Activated CD4-positive, alpha-beta T cell treated with anti-CD3 and anti-CD28 coated beads, Interleukin-2, Interleukin-4, amounts not matched to agents 100 ng/mL and 50 ng/mL, durations not matched to agents 16 hours and 8 hours (primary cell): ENCODE data around the gene SOD2.
"Not testable (repeated sequence)": the region's sequence is repeated elsewhere in the genome, so short reads cannot be mapped to it uniquely, and the experiment has no call there.

Experiments
- DNase-seq: peaks from one replicate; pipeline ENCODE4 v3.0.0-alpha.2; 2020; ENCODE audit warnings: low spot score

The SOD2 gene

GRCh38 chr6:159693128-159693893 is at the start of gene SOD2:
TSS of gene SOD2 (minus strand) at chr6:159693241. CDS start at chr6:159693167, 74 bp downstream.
- peak; percentile 81 for DNase-seq

DNA sequence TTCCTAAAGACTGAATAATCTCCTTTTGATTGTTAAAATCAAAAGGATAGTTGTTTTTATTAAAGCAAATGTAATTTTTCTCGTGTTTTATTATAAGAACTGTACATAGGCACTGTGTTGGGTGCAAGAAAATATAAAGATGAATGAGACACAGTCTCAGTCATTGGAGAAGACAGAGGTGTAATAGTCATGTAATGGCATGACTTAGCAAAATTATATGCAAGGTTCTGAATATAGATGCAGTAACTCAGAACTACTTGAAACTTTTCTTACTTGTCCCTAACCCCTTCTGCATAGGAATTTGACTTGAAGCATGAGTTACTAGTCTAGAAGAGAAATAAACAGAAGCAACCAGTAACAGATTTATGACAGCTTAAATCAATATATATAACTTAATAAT is 49.1 kb upstream of the SOD2 start:
- DNase-seq, result no peak

DNA sequence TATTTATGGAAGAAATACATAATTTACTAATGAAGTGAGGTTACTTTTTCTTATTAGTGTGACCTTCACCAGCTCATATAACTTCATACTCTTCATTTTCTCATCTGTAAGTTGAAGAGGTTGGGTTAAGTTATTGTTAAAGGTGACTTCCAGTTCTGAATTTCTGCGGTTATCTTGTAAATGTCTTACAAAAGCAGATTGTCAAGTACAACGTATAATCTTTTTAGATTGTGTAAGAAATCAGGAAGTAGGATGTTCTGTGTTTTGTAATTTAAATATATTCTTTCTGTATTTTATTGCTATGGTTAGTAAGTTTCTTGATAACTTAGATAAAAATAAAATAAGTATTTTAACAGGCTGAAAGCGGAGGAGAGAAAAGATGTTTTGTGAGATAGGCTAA is 46.3 kb upstream of the SOD2 start:
- DNase-seq, result no peak

DNA sequence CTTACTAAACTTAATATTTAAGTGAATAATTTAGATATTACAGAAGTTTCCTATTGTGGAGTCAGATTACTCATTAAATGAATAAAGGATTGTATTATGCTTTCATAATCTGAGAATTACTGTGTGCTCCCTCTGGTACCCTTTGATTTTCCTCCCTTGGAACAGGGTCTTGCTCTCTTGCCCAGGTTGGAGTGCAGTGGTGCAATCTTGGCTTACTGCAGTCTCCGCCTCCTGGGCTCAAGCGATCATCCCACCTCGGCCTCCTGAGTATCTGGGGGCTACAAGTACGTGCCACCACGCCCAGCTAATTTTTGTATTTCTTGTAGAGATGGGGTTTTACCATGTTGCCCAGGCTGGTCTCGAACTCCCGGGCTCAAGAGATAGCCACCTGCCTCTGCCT is 43.9 kb upstream of the SOD2 start:
- no peak for DNase-seq

DNA sequence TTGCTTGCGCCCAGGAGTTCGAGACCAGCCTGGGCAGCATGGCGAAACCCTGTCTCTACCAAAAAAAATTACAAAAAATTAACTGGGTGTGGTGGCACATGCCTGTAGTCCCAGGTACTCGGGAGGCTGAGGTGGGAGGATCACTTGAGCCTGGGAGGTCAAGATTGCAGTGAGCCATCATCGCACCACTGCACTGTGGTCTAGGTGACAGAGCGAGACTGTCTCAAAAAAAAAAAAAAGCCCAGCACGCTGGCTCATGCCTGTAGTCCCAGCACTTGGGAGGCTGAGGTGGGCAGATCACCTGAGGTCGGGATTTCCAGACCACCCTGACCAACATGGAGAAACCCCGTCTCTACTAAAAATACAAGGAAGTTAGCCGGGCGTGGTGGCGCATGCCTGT is 40.4 kb upstream of the SOD2 start:
- not testable (repeated sequence) for DNase-seq

DNA sequence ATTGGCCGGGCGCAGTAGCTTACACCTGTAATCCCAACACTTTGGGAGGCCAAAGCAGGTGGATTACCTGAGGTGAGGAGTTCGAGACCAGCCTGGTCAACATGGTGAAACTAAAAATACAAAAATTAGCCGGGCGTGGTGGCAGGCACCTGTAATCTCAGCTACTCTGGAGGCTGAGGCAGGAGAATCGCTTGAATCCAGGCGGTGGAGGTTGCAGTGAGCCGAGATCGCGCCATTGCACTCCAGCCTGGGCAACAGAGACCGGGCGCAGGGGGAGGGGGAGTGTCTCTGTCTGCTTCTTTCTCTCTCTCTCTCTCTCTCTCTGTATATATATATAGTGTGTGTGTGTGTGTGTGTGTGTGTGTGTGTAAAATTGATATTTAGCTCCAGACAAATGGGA is 39.5 kb upstream of the SOD2 start:
- DNase-seq, result not testable (repeated sequence)

DNA sequence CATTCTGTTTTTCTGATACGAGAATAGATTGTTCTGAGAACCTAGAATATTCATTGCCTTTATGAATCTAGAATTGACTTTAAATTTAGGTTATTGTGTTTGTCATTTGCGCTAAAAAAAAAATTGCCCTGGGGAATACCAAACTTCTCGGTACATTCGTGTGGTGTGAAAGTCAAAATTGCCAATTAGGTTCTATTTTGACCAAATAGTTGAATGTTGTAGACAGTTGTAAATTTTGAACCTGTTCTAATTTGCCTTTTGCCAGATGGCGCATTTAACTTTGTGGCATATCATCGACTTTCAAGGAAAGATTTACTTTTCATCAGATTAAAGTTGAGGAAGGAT is 37.3 kb upstream of the SOD2 start:
- no peak for DNase-seq

GRCh38 chr6:159729598-159730331 is 36.7 kb upstream of the SOD2 start:
- peak; percentile 20 for DNase-seq

DNA sequence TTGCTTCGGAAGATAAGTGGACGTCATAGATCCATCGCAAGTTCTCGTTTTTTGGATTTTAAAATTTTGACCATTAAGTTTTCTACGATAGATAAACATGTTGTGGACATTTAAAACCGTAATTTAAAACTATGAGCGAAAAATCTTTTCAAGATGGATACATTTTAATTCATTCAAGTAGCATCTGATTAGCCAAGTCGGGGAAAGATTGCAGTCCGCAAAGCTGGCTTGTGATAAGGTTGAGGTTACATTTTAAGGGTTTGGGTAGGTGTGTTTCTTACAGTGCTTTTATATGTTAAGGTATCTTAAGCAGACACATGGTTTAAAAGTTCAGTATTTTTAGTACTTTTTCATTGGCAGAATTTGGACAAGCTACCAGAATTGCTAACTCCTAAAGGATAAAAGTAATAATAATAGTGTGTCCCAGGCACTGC is 35.5 kb upstream of the SOD2 start:
- no peak for DNase-seq

- DNase-seq, result peak; percentile 44
These were observed 34.8 kb upstream of the SOD2 start for GRCh38 chr6:159727717-159728445.

- peak; percentile 97 for DNase-seq
These were observed 34.1 kb upstream of the SOD2 start, which contains the start of gene WTAP for GRCh38 chr6:159726918-159727716. TSS of gene WTAP (plus strand) at chr6:159727506. CDS start at chr6:159736266, 8,760 bp downstream.

- no peak for DNase-seq
These were observed 33.3 kb upstream of the SOD2 start for GRCh38 chr6:159726255-159726917.

DNA sequence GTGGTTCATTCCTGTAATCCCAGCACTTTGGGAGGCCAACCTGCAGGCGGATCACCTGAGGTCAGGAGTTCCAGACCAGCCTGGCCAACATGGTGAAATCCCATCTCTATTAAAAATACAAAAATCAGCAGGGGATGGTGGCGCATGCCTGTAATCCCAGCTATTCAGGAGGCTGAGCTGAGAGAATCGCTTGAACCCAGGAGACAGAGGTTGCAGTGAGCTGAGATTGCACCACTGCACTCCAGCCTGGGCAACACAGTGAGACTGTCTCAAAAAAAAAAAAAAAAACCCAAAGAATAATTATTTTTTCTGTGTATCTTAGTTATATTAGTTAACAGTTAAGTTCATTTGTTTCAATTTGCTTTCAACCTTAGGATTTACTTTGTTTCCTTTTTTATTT is 32.2 kb upstream of the SOD2 start:
- not testable (repeated sequence) for DNase-seq

- DNase-seq, result no peak
These were observed 31.7 kb upstream of the SOD2 start for GRCh38 chr6:159724778-159725177.

GRCh38 chr6:159723259-159723658 is 30.2 kb upstream of the SOD2 start:
- no peak for DNase-seq

GRCh38 chr6:159722655-159723054 is 29.6 kb upstream of the SOD2 start:
- no peak for DNase-seq

DNA sequence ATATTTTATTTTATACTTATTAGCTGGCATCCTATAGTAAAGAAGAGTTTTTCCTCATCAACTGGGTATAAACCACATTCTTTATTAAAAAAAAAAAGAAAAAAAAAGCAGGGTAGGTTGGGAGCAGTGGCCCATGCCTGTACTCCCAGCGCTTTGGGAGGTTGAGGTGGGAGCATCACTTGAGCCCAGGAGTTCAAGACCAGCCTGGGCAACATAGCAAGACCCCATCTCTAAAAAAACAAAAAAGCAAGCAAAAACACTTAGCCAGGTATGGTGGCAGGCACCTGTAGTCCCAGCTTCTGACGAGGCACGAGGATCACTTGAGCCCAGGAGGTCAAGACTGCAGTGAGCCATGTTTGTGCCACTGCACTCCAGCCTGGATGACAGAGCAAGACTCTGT is 28.9 kb upstream of the SOD2 start:
- not testable (repeated sequence) for DNase-seq

DNA sequence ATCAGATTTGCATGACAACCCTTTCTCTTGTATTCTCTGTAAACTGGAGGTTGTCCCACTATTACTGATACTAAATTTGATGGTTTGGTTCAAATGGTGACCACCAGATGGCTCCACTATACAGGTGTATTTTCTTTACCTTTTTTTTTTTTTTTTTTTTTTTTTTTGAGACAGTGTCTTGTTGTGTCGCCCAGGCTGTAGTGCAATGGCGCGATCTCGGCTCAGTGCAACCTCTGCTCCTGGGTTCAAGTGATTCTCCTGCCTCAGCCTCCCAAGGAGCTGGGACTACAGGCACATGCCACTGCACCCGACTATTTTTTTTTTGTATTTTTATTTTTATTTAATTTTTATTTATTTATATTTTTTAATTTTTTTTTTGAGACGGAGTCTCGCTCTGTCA is 27.7 kb upstream of the SOD2 start:
- peak; percentile 53 for DNase-seq

GRCh38 chr6:159719287-159719686 is 26.2 kb upstream of the SOD2 start:
- DNase-seq, result no peak

GRCh38 chr6:159718634-159719033 is 25.6 kb upstream of the SOD2 start:
- DNase-seq, result no peak
